DND-41 (cell line): ENCODE results near the gene ATP5MG.

ENCODE experiments used
- ATAC-seq: fragments of 200-7000 bp; cut with Tn5 transposase; 3 replicates; pipeline ENCODE4 v1.9.1; 2021; ENCODE audit warnings: low read depth; ENCODE audit not compliant: insufficient read depth
- DNase-seq: peaks from one replicate; pipeline ENCODE4 v3.0.0-alpha.2; 2020
- H2AFZ ChIP-seq: 2 replicates; pipeline ENCODE4 v1.6.0; 2012; ENCODE audit warnings: low read depth, low read length
- H3K27ac ChIP-seq: 2 replicates; pipeline ENCODE4 v1.5.1; 2012; ENCODE audit warnings: low read length, inconsistent platforms
- H3K27me3 ChIP-seq: fragments of 200-600 bp; sonication (generic); 2 replicates; pipeline ENCODE4 v1.6.0; 2012; ENCODE audit warnings: low read length, mild to moderate bottlenecking, inconsistent platforms; ENCODE audit not compliant: insufficient read depth, poor library complexity
- H3K36me3 ChIP-seq: 2 replicates; pipeline ENCODE4 v1.5.1; 2012; ENCODE audit warnings: low read length, inconsistent platforms; ENCODE audit not compliant: insufficient read depth
- H3K4me1 ChIP-seq: 2 replicates; pipeline ENCODE4 v1.5.1; 2012; ENCODE audit warnings: mild to moderate bottlenecking, low read length; ENCODE audit not compliant: insufficient read depth
- H3K4me2 ChIP-seq: 2 replicates; pipeline ENCODE4 v1.6.0; 2012; ENCODE audit warnings: mild to moderate bottlenecking, moderate library complexity, low read length, inconsistent platforms; ENCODE audit not compliant: insufficient read depth
- H3K4me3 ChIP-seq, 2 experiments: fragments of 200-600 bp in 1 of 2; shearing (Covaris generic) in 1 of 2; 2 replicates each; pipeline ENCODE4 v1.5.1; 2012 to 2016; ENCODE audit warnings: inconsistent platforms in 2 of 2, low read length in 2 of 2, mild to moderate bottlenecking in 2 of 2, low read depth in 1 of 2, moderate library complexity in 1 of 2
- H3K79me2 ChIP-seq: 2 replicates; pipeline ENCODE4 v1.6.0; 2012; ENCODE audit warnings: low read length, inconsistent platforms; ENCODE audit not compliant: insufficient read depth
- H3K9ac ChIP-seq: 2 replicates; pipeline ENCODE4 v1.6.0; 2012; ENCODE audit warnings: low read depth, mild to moderate bottlenecking, inconsistent platforms, low read length, moderate library complexity
- H3K9me3 ChIP-seq: 2 replicates; pipeline ENCODE4 v1.5.1; 2012; ENCODE audit warnings: low read length, moderate library complexity, mild to moderate bottlenecking, inconsistent platforms; ENCODE audit not compliant: insufficient read depth, severe bottlenecking
- H4K20me1 ChIP-seq: 2 replicates; pipeline ENCODE4 v1.6.0; 2012; ENCODE audit warnings: low read length; ENCODE audit not compliant: insufficient read depth
- EZH2 ChIP-seq: IDR thresholded peaks from 3 replicates; pipeline ENCODE4 v1.6.1; 2012; ENCODE audit warnings: borderline replicate concordance, low read depth, mild to moderate bottlenecking, moderate library complexity, low read length, inconsistent platforms; ENCODE audit not compliant: severe bottlenecking
- TF ChIP-seq, protein P1 (sequence below): IDR thresholded peaks from 2 replicates; pipeline ENCODE4 v1.5.1; 2012; ENCODE audit warnings: borderline replicate concordance, low read length, moderate library complexity, mild to moderate bottlenecking; ENCODE audit not compliant: poor library complexity, severe bottlenecking; ENCODE audit errors: extremely low read depth

ATP5MG gene, protein sequence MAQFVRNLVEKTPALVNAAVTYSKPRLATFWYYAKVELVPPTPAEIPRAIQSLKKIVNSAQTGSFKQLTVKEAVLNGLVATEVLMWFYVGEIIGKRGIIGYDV

GRCh38 chr11:118401151-118401879 is at the start of gene ATP5MG:
TSS of gene ATP5MG (plus strand) at chr11:118401606. CDS start at chr11:118401666, 60 bp downstream.
- TF ChIP-seq, protein P1, sequence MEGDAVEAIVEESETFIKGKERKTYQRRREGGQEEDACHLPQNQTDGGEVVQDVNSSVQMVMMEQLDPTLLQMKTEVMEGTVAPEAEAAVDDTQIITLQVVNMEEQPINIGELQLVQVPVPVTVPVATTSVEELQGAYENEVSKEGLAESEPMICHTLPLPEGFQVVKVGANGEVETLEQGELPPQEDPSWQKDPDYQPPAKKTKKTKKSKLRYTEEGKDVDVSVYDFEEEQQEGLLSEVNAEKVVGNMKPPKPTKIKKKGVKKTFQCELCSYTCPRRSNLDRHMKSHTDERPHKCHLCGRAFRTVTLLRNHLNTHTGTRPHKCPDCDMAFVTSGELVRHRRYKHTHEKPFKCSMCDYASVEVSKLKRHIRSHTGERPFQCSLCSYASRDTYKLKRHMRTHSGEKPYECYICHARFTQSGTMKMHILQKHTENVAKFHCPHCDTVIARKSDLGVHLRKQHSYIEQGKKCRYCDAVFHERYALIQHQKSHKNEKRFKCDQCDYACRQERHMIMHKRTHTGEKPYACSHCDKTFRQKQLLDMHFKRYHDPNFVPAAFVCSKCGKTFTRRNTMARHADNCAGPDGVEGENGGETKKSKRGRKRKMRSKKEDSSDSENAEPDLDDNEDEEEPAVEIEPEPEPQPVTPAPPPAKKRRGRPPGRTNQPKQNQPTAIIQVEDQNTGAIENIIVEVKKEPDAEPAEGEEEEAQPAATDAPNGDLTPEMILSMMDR = no peak
- TF ChIP-seq EZH2 = no peak
- H3K4me3 ChIP-seq = peak within 1 kb of the TSS; percentile 82 to 83
- no peaks in the 10 kb centered on the region for H3K27me3 ChIP-seq
- ATAC-seq (peak; percentile 82), DNase-seq (peak; percentile 93)
- peaks cover 49% of the 10 kb centered on the region for H3K36me3 ChIP-seq
- H2AFZ ChIP-seq = peak within 1 kb of the TSS; percentile 92
- H4K20me1 ChIP-seq = peaks cover 41% of the 10 kb centered on the region
- peaks cover 56% of the 10 kb centered on the region for H3K79me2 ChIP-seq
- peak within 1 kb of the TSS; percentile 84 for H3K9ac ChIP-seq
- peak within 1 kb of the TSS; percentile 97 for H3K4me2 ChIP-seq
- no peaks in the 10 kb centered on the region for H3K9me3 ChIP-seq
- H3K4me1 ChIP-seq = peaks cover 52% of the 10 kb centered on the region
- peak within 1 kb of the TSS; percentile 99 for H3K27ac ChIP-seq

GRCh38 chr11:118353084-118353710 is 48.2 kb upstream of the ATP5MG start:
- peaks cover 10% of the 10 kb centered on the region; the same call in 1 of the 2 replicates for H4K20me1 ChIP-seq
- H3K27ac ChIP-seq = peak overlapping the region; percentile 15; the same call in 1 of the 2 replicates
- H3K9ac ChIP-seq = no peak overlapping the region
- ATAC-seq = peak; percentile 30; the same call in 1 of the 3 replicates
- no peak overlapping the region for H3K4me2 ChIP-seq
- no peak for TF ChIP-seq EZH2
- TF ChIP-seq, protein P1 = peak; percentile 62
- H3K79me2 ChIP-seq = peaks cover 27% of the 10 kb centered on the region
- H3K4me3 ChIP-seq = no peak overlapping the region
- peaks cover 68% of the 10 kb centered on the region for H3K36me3 ChIP-seq
- H3K27me3 ChIP-seq = no peaks in the 10 kb centered on the region
- no peak for DNase-seq
- H2AFZ ChIP-seq = no peak overlapping the region
- no peaks in the 10 kb centered on the region for H3K9me3 ChIP-seq
- H3K4me1 ChIP-seq = peaks cover 29% of the 10 kb centered on the region

GRCh38 chr11:118358071-118358470 is 43.3 kb upstream of the ATP5MG start:
- TF ChIP-seq EZH2 = no peak
- TF ChIP-seq, protein P1 = no peak
- no peak for DNase-seq
- H3K27ac ChIP-seq = no peak overlapping the region

More at GRCh38 chr11:118358071-118358470, 43.3 kb upstream of the ATP5MG start:
- ATAC-seq = no peak
- H3K4me3 ChIP-seq = no peak overlapping the region
- no peaks in the 10 kb centered on the region for H3K27me3 ChIP-seq
- no peak overlapping the region for H2AFZ ChIP-seq
- H3K9me3 ChIP-seq = no peaks in the 10 kb centered on the region
- H4K20me1 ChIP-seq = 0 out of 2 replicates have a peak, but pooled peaks cover 2% of the 10 kb centered on the region
- no peak overlapping the region for H3K4me2 ChIP-seq
- peaks cover 27% of the 10 kb centered on the region for H3K36me3 ChIP-seq
- peaks cover 39% of the 10 kb centered on the region for H3K4me1 ChIP-seq
- peaks cover 37% of the 10 kb centered on the region for H3K79me2 ChIP-seq
- no peak overlapping the region for H3K9ac ChIP-seq
